ENCODE data around the gene SLC66A3. TPM values are rescaled to one million over a fixed set of nuclear protein-coding genes. Genes with fewer than 3 reads are reported as not detected.

SLC66A3 gene
- 29.8 and 50.3 TPM in 2 replicates for total RNA-seq

DNA sequence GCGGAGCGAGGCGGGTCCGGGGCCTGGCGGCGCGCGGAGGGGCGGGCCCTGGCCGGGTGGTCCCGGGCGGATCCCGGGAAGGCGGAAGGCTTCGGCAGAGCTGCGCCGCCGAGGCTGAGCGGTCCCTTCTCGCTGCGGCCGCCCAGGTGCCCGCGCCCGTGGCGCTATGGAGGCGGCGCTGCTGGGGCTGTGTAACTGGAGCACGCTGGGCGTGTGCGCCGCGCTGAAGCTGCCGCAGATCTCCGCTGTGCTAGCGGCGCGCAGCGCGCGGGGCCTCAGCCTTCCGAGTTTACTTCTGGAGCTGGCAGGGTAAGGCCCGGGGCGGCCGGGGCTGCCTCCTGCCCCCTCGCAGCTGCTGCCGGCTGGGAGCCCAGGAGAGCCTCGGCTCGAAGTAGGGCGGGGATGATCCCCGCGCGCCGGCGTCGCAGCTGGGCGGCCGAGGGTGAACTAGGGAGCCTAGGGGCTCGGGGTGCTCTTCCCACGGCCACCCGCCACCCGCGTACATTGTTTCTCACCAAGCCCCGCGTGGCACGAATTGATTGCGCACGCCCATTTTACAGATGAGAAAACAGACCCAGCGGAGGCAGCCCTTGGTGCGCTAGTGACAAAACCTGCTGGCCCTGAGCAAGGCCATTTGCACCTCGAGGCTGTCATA, at the start of gene SLC66A3:
Gene SLC66A3 (plus strand): TSS at position 87 of the 655 bp plus-strand sequence. CDS start 80 bp downstream, at position 167.
- TF ChIP-seq, protein P1, sequence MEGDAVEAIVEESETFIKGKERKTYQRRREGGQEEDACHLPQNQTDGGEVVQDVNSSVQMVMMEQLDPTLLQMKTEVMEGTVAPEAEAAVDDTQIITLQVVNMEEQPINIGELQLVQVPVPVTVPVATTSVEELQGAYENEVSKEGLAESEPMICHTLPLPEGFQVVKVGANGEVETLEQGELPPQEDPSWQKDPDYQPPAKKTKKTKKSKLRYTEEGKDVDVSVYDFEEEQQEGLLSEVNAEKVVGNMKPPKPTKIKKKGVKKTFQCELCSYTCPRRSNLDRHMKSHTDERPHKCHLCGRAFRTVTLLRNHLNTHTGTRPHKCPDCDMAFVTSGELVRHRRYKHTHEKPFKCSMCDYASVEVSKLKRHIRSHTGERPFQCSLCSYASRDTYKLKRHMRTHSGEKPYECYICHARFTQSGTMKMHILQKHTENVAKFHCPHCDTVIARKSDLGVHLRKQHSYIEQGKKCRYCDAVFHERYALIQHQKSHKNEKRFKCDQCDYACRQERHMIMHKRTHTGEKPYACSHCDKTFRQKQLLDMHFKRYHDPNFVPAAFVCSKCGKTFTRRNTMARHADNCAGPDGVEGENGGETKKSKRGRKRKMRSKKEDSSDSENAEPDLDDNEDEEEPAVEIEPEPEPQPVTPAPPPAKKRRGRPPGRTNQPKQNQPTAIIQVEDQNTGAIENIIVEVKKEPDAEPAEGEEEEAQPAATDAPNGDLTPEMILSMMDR (IDR thresholded peaks at IDR 0.05; ENCODE audit: insufficient read depth, low read depth, low read length) = no peak
- peak within 1 kb of the TSS; percentile 66 for H3K4me3 ChIP-seq (ENCODE audit: low read depth, low read length)
- peak; percentile 91 for DNase-seq (ENCODE audit: low read depth)

DNA sequence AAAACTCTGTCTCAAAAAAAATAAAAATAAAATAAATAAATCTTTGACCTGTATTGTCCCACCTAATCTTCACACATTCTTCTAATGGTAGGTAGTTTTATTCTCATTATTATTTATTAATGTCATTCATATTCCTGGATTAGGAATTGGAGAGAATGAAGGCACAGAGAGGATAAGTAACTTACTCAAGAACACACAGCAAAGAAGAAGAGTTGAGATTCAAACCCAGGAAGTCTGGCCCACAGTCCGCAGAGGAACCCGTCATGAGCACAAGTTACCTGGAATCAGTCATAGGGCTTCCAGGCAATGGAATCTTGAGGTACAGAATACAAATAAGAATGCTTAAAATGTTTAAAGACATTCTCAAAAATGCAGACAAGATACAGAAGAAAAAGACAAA, 46.3 kb upstream of the SLC66A3 start:
- DNase-seq (ENCODE audit: low read depth) = no peak
- no peak overlapping the region for H3K4me3 ChIP-seq (ENCODE audit: low read depth, low read length)
- TF ChIP-seq, protein P1 (IDR thresholded peaks at IDR 0.05; ENCODE audit: insufficient read depth, low read depth, low read length) = no peak

DNA sequence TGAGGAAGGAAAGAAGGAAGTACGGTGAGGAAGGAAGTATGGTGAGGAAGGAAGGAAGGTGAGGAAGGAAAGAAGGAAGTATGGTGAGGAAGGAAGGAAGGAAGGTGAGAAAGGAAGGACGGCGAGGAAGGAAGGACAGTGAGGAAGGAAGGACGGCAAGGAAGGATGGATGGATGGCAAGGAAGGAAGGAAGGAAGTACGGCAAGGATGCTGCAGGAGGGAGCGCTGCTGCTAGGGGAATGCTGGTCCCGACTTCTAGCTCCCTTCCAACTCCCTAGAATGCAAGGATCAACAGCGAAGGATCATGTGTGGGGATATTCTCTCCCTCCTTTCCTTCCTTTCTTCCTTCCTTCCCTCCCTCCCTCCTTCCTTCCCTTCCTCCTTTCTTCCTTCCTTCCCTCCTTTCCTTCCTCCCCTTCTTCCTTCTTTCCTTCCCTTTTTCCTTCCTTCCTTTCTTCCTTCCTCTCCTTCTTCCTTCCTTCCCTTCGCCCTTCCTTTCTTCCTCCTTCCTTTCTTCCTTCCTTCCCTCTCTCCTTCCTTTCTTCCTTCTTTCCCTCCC, 42.3 kb upstream of the SLC66A3 start:
- DNase-seq (ENCODE audit: low read depth) = no peak
- H3K4me3 ChIP-seq (ENCODE audit: low read depth, low read length) = no peak overlapping the region
- TF ChIP-seq, protein P1 (IDR thresholded peaks at IDR 0.05; ENCODE audit: insufficient read depth, low read depth, low read length) = no peak

DNA sequence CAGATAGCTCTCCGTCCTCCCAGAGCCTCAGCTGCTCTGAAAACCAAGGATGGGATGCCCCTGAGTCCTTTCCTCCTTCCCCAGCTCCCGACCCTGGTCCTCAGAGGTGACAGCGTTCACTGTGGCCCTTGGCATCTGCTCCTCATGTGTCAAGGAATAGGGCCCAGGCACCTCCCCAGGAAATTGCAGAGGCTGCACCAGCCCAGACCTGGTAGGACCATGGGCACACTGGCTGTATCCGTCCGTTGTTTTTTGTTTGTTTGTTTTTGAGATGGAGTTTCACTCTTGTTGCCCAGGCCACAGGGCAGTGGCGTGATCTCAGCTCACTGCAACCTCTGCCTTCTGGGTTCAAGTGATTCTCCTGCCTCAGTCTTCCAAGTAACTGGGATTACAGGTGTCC, 37.5 kb upstream of the SLC66A3 start:
- TF ChIP-seq, protein P1 (IDR thresholded peaks at IDR 0.05; ENCODE audit: insufficient read depth, low read depth, low read length) = no peak
- no peak for DNase-seq (ENCODE audit: low read depth)
- no peak overlapping the region for H3K4me3 ChIP-seq (ENCODE audit: low read depth, low read length)

DNA sequence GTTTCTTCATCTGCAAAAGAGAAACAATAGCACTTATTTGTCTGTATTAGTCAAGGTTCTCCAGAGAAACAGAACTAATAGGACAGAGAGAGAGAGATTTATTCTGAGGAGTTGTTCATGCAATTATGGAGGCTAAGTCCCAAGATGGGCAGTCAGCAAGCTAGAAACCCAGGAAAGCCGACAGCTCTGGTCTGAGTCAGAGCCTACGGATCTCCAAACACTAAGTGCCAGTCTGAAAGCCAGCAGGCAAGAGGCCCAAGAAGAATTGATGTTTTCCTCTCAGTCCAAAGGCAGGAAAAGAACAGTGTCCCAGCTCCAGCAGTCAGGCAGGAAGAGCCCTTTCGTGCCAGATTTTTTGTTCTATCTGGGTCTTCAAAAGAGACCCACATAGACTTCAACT, 36.5 kb upstream of the SLC66A3 start:
- no peak for DNase-seq (ENCODE audit: low read depth)

DNA sequence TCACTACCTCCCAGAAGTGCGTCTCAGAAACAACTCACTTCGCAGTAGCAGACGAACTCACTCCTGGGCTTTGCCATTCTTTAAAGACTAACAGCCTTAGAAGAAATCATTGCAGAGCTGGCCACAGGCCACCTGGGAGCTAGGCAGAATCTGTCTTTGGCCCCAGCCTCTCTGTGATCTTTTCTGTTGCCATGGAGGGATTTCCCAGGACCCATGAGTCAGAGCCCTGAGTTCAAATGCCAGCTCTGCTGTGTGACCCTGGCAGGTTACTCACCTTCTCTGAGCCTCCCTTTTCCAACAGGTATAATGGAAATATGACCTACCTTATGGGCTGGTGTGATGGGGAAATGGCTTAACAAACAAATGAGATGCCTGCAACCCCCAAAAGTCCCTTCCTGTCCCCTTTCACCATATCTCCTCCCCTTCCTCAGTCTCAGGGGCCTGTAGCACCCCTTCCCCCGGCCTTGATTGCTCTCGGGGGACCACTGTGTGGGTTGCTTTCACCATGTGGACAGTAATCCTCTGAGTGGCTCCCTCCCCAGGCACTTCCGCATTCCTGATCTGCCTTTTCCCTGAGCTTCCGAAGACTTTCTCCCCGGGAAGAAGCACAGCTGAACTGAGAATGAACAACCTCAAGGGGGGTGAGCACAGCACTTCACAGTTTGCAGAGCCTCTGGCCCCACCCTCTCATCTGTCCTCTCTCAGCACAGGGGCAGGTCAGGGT, 34.0 kb upstream of the SLC66A3 start:
- no peak for DNase-seq (ENCODE audit: low read depth)

More for the DNA sequence above, 36.5 kb upstream of the SLC66A3 start:
- H3K4me3 ChIP-seq (ENCODE audit: low read depth, low read length) = no peak overlapping the region
- TF ChIP-seq, protein P1 (IDR thresholded peaks at IDR 0.05; ENCODE audit: insufficient read depth, low read depth, low read length) = no peak

More for the DNA sequence above, 34.0 kb upstream of the SLC66A3 start:
- H3K4me3 ChIP-seq (ENCODE audit: low read depth, low read length) = peak overlapping the region; percentile 25
- TF ChIP-seq, protein P1 (IDR thresholded peaks at IDR 0.05; ENCODE audit: insufficient read depth, low read depth, low read length) = no peak

Data from fibroblast of villous mesenchyme (primary cell).